ENCODE data around the gene ATG4A. TPM values are rescaled to one million over a fixed set of nuclear protein-coding genes. Genes with fewer than 3 reads are reported as not detected.

The ATG4A gene
- total RNA-seq (2014; rRNA removed; shearing (Covaris generic); ENCODE audit: low replicate concordance) = 6.0 and 8.9 TPM in 2 replicates

GRCh38 chrX:108091264-108091877, at the start of gene ATG4A, which contains the start of gene PSMD10:
TSS of gene ATG4A (plus strand) at chrX:108091778. CDS start at chrX:108091827, 49 bp downstream.
TSS of gene PSMD10 (minus strand) at chrX:108091542. CDS start at chrX:108091520, 22 bp downstream.
- Histone ChIP-seq H3K36me3 (peaks cover 9% of the 10 kb centered on the region), H3K4me3 (peak within 1 kb of the TSS; percentile 73), H3K27me3 (no peaks in the 10 kb centered on the region), H3K9me3 (no peaks in the 10 kb centered on the region)
- peak; percentile 94 for DNase-seq

DNA sequence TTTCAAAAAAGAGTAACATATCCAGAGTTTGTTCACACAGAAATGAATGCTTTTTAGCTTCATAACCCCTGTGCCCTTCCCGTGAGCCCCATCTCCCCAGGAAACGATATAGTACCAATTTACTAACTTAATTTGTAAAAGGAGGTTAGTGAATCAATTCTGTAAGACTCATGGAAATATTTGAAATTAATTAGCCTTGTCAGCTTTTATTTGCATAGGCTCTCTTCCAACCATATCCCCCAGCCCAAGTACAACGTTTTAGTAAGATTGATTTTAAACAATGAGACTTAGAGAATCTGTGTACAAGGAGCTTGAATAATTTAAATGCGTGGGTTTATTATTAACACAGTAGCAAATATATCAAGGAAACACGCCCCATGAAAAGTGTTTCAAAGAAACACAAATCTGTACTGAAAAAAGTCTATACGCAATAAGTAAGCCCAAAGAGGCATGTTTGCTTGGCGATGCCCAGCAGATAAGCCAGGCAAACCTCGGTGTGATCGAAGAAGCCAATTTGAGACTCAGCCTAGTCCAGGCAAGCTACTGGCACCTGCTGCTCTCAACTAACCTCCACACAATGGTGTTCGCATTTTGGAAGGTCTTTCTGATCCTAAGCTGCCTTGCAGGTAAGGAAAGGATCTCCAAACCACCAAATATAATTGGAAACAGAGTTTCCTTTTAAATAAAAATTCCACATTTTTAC, 46.9 kb upstream of the ATG4A start, which contains the start of gene VSIG1:
TSS of gene VSIG1 (plus strand) at position 512 of the 703 bp plus-strand sequence. CDS start at position 578, 66 bp downstream.
- no peak for DNase-seq
- H3K36me3 ChIP-seq = no peaks in the 10 kb centered on the region

DNA sequence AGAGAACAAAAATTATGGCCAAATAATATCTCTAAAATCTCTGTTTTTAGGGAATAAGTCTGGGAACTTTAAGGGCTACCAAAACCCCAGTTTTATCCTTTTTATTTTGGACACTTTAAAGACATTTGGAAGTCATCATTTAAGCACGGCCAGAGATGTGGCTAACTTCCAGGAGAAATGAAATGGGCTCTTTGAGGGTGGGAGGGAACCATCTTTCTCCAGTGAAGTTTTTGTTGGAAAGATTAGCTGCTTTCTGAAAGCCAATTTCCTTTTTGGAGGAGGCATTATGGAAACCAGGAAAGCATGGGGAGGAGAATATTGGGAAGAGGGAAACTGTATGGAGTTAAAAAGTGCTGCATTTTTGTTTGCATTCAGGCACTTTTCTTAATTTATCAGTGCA, 41.9 kb upstream of the ATG4A start:
- Histone ChIP-seq H3K9me3 (no peaks in the 10 kb centered on the region), H3K36me3 (no peaks in the 10 kb centered on the region), H3K27me3 (no peaks in the 10 kb centered on the region), H3K4me3 (no peak overlapping the region)
- DNase-seq = no peak

More for the DNA sequence above, 46.9 kb upstream of the ATG4A start, which contains the start of gene VSIG1:
- no peaks in the 10 kb centered on the region for H3K9me3 ChIP-seq
- no peak within 1 kb of the TSS for H3K4me3 ChIP-seq
- H3K27me3 ChIP-seq = no peaks in the 10 kb centered on the region

DNA sequence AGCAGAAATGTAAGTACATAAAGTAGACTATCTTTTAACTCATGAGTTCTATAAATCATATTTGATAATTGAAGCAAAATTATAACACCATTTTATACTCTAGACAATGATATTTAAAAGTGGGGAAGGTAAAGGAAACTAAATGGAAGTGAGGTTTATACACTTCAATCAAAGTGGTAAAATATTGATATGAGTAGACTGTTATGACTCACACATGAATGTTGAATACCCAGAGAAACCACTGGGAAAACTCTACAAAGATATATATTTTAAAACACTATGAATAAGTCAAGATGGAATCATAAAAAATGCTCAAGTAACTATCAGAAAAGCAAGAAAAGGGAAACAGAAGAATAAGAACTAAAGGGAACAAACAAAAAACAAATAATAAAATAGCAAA, 38.4 kb upstream of the ATG4A start:
- DNase-seq = no peak
- Histone ChIP-seq H3K27me3 (no peaks in the 10 kb centered on the region), H3K9me3 (no peaks in the 10 kb centered on the region), H3K4me3 (no peak overlapping the region), H3K36me3 (no peaks in the 10 kb centered on the region)

GRCh38 chrX:108055546-108055945, 36.0 kb upstream of the ATG4A start:
- H3K36me3 ChIP-seq = no peaks in the 10 kb centered on the region
- H3K27me3 ChIP-seq = no peaks in the 10 kb centered on the region
- no peaks in the 10 kb centered on the region for H3K9me3 ChIP-seq
- no peak overlapping the region for H3K4me3 ChIP-seq
- no peak for DNase-seq

DNA sequence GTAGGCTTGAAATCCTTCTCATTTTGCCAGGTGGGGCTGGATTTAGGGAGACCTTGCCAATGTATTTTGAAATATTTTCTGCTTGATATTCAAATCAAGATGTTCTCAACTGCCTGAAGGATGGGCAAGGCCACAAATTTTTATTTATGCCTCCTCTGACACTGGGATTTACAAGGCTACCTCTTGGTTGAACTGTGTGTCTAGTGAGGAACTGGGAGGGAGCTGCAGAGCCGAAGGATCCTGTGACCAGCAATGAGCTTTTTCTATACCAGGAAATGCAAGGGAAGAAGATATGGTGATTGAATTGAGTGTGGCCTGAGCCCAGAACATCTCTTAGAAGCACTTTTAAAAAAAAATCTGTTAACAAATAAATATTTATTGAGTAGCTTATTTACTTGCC, 31.8 kb upstream of the ATG4A start:
- no peak for DNase-seq
- Histone ChIP-seq H3K9me3 (no peaks in the 10 kb centered on the region), H3K27me3 (no peaks in the 10 kb centered on the region), H3K36me3 (no peaks in the 10 kb centered on the region), H3K4me3 (no peak overlapping the region)

GRCh38 chrX:108064001-108064400, 27.6 kb upstream of the ATG4A start:
- Histone ChIP-seq H3K27me3 (no peaks in the 10 kb centered on the region), H3K9me3 (no peaks in the 10 kb centered on the region), H3K36me3 (no peaks in the 10 kb centered on the region), H3K4me3 (no peak overlapping the region)
- DNase-seq = no peak

GRCh38 chrX:108064613-108065012, 27.0 kb upstream of the ATG4A start:
- Histone ChIP-seq H3K4me3 (no peak overlapping the region), H3K36me3 (no peaks in the 10 kb centered on the region)

GRCh38 chrX:108068121-108068520, 23.5 kb upstream of the ATG4A start:
- Histone ChIP-seq H3K27me3 (no peaks in the 10 kb centered on the region), H3K9me3 (no peaks in the 10 kb centered on the region), H3K36me3 (no peaks in the 10 kb centered on the region), H3K4me3 (no peak overlapping the region)
- no peak for DNase-seq

More at GRCh38 chrX:108064613-108065012, 27.0 kb upstream of the ATG4A start:
- DNase-seq = no peak
- Histone ChIP-seq H3K9me3 (no peaks in the 10 kb centered on the region), H3K27me3 (no peaks in the 10 kb centered on the region)

GRCh38 chrX:108070891-108071290, 20.7 kb upstream of the ATG4A start:
- Histone ChIP-seq H3K27me3 (no peaks in the 10 kb centered on the region), H3K36me3 (no peaks in the 10 kb centered on the region), H3K9me3 (no peaks in the 10 kb centered on the region), H3K4me3 (no peak overlapping the region)
- peak; percentile 23 for DNase-seq

DNA sequence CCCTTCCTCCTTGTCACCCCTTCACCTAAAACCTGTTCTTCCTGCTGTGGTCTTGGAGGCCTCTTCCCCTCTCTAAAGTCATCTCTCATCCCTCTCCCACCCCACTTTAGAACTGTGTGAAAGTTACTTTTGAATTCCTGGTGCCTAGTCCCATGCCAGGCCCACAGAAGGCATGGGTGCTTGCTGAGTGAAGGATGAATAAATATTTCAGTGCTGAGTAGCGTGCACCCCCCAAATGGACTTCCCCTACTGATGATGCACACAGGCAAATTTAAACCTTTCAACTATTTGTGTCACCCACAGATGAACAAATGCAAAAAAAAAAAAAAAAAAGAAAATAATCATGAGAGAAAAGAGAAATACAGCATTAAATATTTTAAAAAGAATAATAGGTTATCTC, 20.0 kb upstream of the ATG4A start:
- Histone ChIP-seq H3K9me3 (no peaks in the 10 kb centered on the region), H3K36me3 (no peaks in the 10 kb centered on the region), H3K4me3 (no peak overlapping the region), H3K27me3 (no peaks in the 10 kb centered on the region)
- DNase-seq = no peak

DNA sequence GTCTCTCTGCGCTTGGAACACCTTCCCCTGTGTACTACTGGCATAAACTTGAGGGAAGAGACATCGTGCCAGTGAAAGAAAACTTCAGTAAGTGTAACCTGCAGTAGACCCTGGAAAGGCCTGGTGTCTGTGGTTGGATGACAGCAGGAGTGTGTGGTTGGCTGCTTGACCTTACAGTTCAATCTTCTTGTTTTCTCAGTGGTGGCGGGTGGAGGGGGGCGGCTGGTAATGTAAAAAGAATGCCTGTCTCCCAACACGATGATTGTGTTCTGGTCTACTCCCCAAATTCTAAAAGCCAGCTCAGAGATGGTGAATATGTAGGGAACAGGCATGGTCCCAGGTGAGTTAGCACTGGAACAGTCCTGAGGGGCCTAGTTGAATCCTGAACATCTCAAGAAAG, 18.8 kb upstream of the ATG4A start:
- H3K27me3 ChIP-seq = no peaks in the 10 kb centered on the region
- no peak overlapping the region for H3K4me3 ChIP-seq
- H3K36me3 ChIP-seq = no peaks in the 10 kb centered on the region
- DNase-seq = peak; percentile 7
- H3K9me3 ChIP-seq = no peaks in the 10 kb centered on the region

DNA sequence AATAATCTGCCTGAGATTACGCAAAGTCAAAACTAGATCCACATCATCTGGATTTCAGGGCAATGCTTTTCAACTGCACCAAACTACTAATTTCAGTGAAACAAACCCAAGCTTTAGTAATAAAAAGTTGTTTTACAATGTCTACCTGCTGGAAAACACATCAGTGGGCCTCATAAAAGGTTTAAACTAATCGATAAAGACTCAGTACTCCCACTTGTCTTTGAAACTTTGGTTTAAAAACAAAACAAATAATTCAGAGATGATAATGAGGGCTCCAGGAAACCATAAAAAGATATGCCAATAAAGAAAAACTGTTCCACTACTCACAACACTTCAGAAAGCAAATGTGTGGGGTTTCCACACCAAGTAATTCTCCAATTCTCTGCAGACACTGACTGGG, 10.5 kb upstream of the ATG4A start:
- Histone ChIP-seq H3K9me3 (no peaks in the 10 kb centered on the region), H3K27me3 (no peaks in the 10 kb centered on the region), H3K4me3 (no peak overlapping the region), H3K36me3 (peaks cover 10% of the 10 kb centered on the region)
- no peak for DNase-seq

DNA sequence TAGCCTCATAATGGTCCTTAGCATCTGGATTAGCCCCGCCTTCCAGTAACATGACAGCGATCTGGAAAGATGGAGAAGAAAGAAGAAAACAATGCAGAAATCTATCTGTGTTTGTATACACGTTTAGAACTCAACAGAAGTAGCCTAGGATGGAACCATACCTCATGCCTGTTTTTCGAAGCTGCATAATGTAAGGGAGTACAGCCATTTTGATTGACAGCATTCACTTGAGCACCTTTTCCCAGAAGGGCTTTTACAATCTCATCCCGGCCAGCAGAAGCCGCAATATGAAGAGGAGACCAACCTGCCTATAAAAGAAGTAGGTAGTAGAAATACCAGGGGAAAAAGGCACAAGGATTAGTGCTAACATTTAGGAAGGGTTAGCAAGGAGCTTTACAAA, 3.8 kb upstream of the ATG4A start:
- H3K4me3 ChIP-seq = no peak overlapping the region
- no peaks in the 10 kb centered on the region for H3K27me3 ChIP-seq
- peaks cover 19% of the 10 kb centered on the region for H3K36me3 ChIP-seq
- no peaks in the 10 kb centered on the region for H3K9me3 ChIP-seq
- no peak for DNase-seq

- H3K4me3 ChIP-seq = no peak overlapping the region
- H3K9me3 ChIP-seq = no peaks in the 10 kb centered on the region
- DNase-seq = no peak
- peaks cover 19% of the 10 kb centered on the region for H3K36me3 ChIP-seq
- H3K27me3 ChIP-seq = no peaks in the 10 kb centered on the region
Observed at GRCh38 chrX:108088511-108088910, 3.1 kb upstream of the ATG4A start.

GRCh38 chrX:108090491-108091263, 901 bp upstream of the ATG4A start:
- no peak for DNase-seq
- Histone ChIP-seq H3K27me3 (no peaks in the 10 kb centered on the region), H3K36me3 (peaks cover 11% of the 10 kb centered on the region), H3K9me3 (no peaks in the 10 kb centered on the region), H3K4me3 (peak overlapping the region; percentile 73)

DNA sequence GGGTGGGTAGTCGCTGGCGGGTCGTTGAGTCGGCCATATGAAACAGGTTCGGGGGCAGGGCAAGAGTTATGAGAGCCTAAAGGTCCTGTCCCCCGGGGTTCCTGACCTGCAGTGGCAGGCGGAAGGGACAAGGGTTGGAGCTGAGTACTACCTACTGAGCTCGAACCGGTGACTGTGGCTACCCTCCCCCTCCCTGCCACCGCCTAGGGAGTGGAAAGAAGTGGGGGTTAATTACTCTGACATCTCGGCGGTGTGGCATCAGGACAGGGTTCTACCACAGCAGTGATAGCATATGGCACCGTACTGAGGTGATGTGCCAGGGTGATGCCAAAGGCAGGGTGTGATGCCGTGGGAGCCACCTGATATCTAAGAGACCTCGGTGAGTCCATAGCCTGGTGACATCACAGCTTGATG, 307 bp downstream of the ATG4A start:
- Histone ChIP-seq H3K36me3 (peaks cover 9% of the 10 kb centered on the region), H3K4me3 (peak overlapping the region; percentile 73), H3K27me3 (no peaks in the 10 kb centered on the region), H3K9me3 (no peaks in the 10 kb centered on the region)
- no peak for DNase-seq

Measured in MG63 (cell line).